Gastrocnemius medialis (tissue), 4 donors: ENCODE measurements around the gene NCAPG. TPM values are rescaled to one million over a fixed set of nuclear protein-coding genes. Genes with fewer than 3 reads are reported as not detected.

ENCODE experiments used
- ATAC-seq, 2 donors: fragments of 150-250 bp; one replicate each; pipeline ENCODE4 v1.9.1; 2016
- DNase-seq, 2 donors: peaks; one replicate each; pipeline ENCODE4 v3.0.0-alpha.2; 2019
- H3K27ac ChIP-seq, 4 donors: fragments of 200-600 bp; sonication (generic); 1 replicate in 1 of 4; 2 replicates in 3 of 4; pipeline ENCODE4 v1.5.1; 2016 to 2018; ENCODE audit warnings: mild to moderate bottlenecking in 2 of 4, moderate library complexity in 1 of 4
- H3K27me3 ChIP-seq, 3 donors: fragments of 200-600 bp; sonication (generic) in 2 of 3; 1 replicate in 1 of 3; 2 replicates in 2 of 3; pipeline versions ENCODE4 v1.5.1 to v1.6.0; 2016 to 2019; ENCODE audit warnings: mild to moderate bottlenecking in 1 of 3, moderate library complexity in 1 of 3
- H3K36me3 ChIP-seq, 2 donors: fragments of 200-600 bp; sonication (generic) in 1 of 2; one replicate each; pipeline ENCODE4 v1.5.1; 2017 to 2018
- H3K4me1 ChIP-seq, 2 donors: fragments of 200-600 bp; sonication (generic) in 1 of 2; one replicate each; pipeline ENCODE4 v1.5.1; 2016 to 2017; ENCODE audit warnings: mild to moderate bottlenecking in 2 of 2
- H3K4me3 ChIP-seq, 4 donors: fragments of 200-600 bp; sonication (generic) in 3 of 4; 1 replicate in 1 of 4; 2 replicates in 3 of 4; pipeline ENCODE4 v1.5.1; 2016 to 2019; ENCODE audit warnings: mild to moderate bottlenecking in 2 of 4
- H3K9me3 ChIP-seq, 3 donors: fragments of 200-600 bp; sonication (generic) in 2 of 3; 1 replicate in 1 of 3; 2 replicates in 2 of 3; pipeline ENCODE4 v1.5.1; 2016 to 2019
- CTCF ChIP-seq, 5 experiments: fragments of 450-650 bp in 3 of 5; fragments of 200-600 bp in 2 of 5; sonication (generic) in 2 of 5; IDR thresholded peaks in 4 of 5; conservative IDR thresholded peaks in 1 of 5; 1 replicate in 4 of 5; 2 replicates in 1 of 5; pipeline ENCODE4 v1.5.1; 2016 to 2019; ENCODE audit warnings: antibody characterized with exemption in 5 of 5, mild to moderate bottlenecking in 3 of 5, moderate library complexity in 3 of 5
- POLR2A ChIP-seq, 2 donors: fragments of 450-650 bp; IDR thresholded peaks; one replicate each; pipeline ENCODE4 v1.6.1; 2017; ENCODE audit warnings: antibody characterized with exemption in 2 of 2, mild to moderate bottlenecking in 2 of 2, moderate library complexity in 2 of 2
- in situ Hi-C, 4 donors: fragments of 200-750 bp; cut with MboI; loops; one replicate each; pipeline versions ENCODE4 v1.15.0 to v1.8.0; 2017; ENCODE audit warnings: low sequenced_read_pairs in 4 of 4
- intact Hi-C: fragments of 100-400 bp; cut with DNase I; formaldehyde crosslinking; loops from one replicate; pipeline ENCODE4 v1.15.1; 2023; ENCODE audit warnings: low total_unique reads
- total RNA-seq, 4 donors: library from RNA; depleted of rRNA; stranded (reverse); fragments of >200 nt; gene quantifications; one replicate each; pipeline versions ENCODE4 v1.1.0 to v1.2.3, GENCODE V29; 2016

Gene NCAPG
- total RNA-seq, 4 donors from 2014 or later: 0.25 to 0.49 (median 0.33) TPM; not detected in 1

GRCh38 chr4:17780501-17781299 lies 30.1 kb upstream of the NCAPG start:
- in situ Hi-C loops: no loop called here
- ATAC-seq (peak; percentile 28 to 40), DNase-seq (no peak)
- Histone ChIP-seq H3K4me3 (peak overlapping the region; percentile 52 to 67 (median 62)), H3K9me3 (no peaks in the 10 kb centered on the region), H3K27ac (peak overlapping the region in 3 of 4 donors; percentile 38 to 59 (median 51)), H3K27me3 (peaks cover 0 to 12% (median 6%) of the 10 kb centered on the region in 3 donors), H3K4me1 (peaks cover 12 to 26% of the 10 kb centered on the region in 2 donors), H3K36me3 (no peaks in the 10 kb centered on the region)
- TF ChIP-seq POLR2A (IDR thresholded peaks at IDR 0.05): no peak
- no peak for TF ChIP-seq CTCF (IDR thresholded peaks at IDR 0.05 in 4 of 5, conservative IDR thresholded peaks at IDR 0.05 in 1 of 5)
- intact Hi-C loops: no loop called here

DNA sequence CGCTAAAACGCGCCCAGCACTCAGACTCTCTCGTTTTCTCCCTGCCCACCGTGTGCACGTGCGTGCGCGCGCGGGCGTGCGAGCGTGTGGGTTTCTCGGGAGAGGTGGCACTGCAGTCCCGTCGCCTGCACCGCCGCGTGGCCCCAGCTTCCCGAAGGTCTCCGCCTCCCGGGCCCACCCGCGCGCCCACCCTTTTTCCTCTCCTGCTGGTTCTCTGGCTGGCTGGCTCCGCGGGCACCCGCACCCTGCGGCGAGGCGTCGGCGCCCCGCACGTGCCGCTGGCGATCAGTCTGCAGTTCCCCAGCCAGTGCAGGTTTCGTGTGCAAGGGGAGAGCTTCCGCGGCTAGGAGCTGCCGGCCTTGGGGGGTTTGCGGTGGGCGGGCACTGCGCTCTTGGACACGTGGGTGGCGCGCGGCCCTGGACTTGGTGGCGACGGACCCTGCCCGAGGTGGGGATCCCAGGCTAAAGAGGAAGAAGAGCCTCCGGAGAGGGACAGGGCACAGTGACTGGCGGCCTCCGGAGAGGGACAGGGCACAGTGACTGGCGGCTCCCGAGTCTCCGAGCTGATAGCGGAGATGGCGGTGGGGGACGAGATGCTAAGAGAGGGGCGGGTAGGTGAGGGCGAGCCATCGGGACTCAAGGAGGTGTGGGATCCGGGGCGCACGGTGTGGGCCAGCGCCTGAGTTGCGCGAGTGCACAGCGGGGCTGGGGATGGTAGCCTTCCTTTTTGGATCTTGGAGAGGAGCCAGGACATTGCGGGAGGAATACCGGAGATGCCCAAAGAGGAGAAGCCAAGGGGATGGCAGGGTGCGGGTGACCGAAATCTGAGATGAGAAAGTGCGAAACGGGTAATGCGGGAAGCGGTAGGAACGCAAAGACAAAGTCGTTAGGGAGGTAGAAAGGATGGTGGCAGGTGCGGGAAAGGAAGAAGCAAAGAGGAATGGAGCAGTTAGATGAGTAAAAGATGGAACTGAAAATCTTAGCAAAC lies 29.2 kb upstream of the NCAPG start, which contains the start of gene FAM184B:
Gene FAM184B (minus strand): TSS at position 322 of the 988 bp plus-strand sequence. CDS start 322 bp downstream, outside the sequence.
- in situ Hi-C loops: no loop called here

GRCh38 chr4:17785858-17786257 lies 24.9 kb upstream of the NCAPG start:
- in situ Hi-C loops: no loop called here
- Histone ChIP-seq H3K36me3 (no peaks in the 10 kb centered on the region), H3K27me3 (peaks cover 0 to 6% (median 0%) of the 10 kb centered on the region in 3 donors), H3K4me3 (no peak overlapping the region), H3K9me3 (no peaks in the 10 kb centered on the region), H3K4me1 (peaks cover 11 to 19% of the 10 kb centered on the region in 2 donors), H3K27ac (no peak overlapping the region)
- intact Hi-C loops: no loop called here
- TF ChIP-seq CTCF (IDR thresholded peaks at IDR 0.05 in 4 of 5, conservative IDR thresholded peaks at IDR 0.05 in 1 of 5) (no peak), POLR2A (IDR thresholded peaks at IDR 0.05) (no peak)
- ATAC-seq (no peak), DNase-seq (no peak)

More for the DNA sequence above, 29.2 kb upstream of the NCAPG start, which contains the start of gene FAM184B:
- Histone ChIP-seq H3K36me3 (no peaks in the 10 kb centered on the region), H3K4me3 (peak within 1 kb of the TSS; percentile 52 to 67 (median 62)), H3K27ac (peak within 1 kb of the TSS; percentile 14 to 59 (median 46)), H3K4me1 (peaks cover 12 to 26% of the 10 kb centered on the region in 2 donors), H3K9me3 (no peaks in the 10 kb centered on the region), H3K27me3 (peaks cover 0 to 12% (median 6%) of the 10 kb centered on the region in 3 donors)
- intact Hi-C loops: no loop called here
- TF ChIP-seq POLR2A (IDR thresholded peaks at IDR 0.05): no peak
- no peak for TF ChIP-seq CTCF (IDR thresholded peaks at IDR 0.05 in 4 of 5, conservative IDR thresholded peaks at IDR 0.05 in 1 of 5)
- DNase-seq (no peak), ATAC-seq (peak; percentile 36 to 40)

DNA sequence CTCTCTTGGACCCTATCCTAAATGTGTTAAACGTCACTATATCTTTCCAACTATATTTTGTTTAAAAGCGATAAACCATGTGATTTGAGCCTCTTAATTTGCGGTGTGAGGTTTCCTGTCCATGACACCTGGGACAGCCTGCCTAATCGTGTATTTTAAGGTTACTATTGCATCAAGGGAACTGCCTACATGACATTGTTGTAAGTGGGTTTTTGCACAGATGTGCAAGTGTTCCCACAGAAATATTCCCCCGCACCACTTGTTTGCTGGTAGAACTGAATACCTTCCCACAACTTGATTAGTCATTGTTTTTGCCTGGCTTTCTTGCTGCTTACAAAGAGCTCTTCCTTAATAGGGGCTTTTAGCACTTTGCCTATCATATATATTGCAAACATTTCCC lies 24.2 kb upstream of the NCAPG start:
- Histone ChIP-seq H3K9me3 (no peaks in the 10 kb centered on the region), H3K27me3 (no peaks in the 10 kb centered on the region), H3K4me1 (peaks cover 10 to 12% of the 10 kb centered on the region in 2 donors), H3K4me3 (no peak overlapping the region), H3K27ac (no peak overlapping the region), H3K36me3 (no peaks in the 10 kb centered on the region)
- no peak for TF ChIP-seq CTCF (IDR thresholded peaks at IDR 0.05 in 4 of 5, conservative IDR thresholded peaks at IDR 0.05 in 1 of 5)
- TF ChIP-seq POLR2A (IDR thresholded peaks at IDR 0.05): no peak
- ATAC-seq (no peak), DNase-seq (no peak)
- in situ Hi-C loops: no loop called here
- intact Hi-C loops: no loop called here
